GM19438 (cell line): ENCODE measurements around the gene DNASE1L1.

ENCODE experiments used
- ATAC-seq: cut with Tn5 transposase; IDR thresholded peaks from one replicate; pipeline ENCODE4 v1.9.1; 2021; ENCODE audit warnings: low read depth; ENCODE audit not compliant: unreplicated experiment

The DNASE1L1 gene

DNA sequence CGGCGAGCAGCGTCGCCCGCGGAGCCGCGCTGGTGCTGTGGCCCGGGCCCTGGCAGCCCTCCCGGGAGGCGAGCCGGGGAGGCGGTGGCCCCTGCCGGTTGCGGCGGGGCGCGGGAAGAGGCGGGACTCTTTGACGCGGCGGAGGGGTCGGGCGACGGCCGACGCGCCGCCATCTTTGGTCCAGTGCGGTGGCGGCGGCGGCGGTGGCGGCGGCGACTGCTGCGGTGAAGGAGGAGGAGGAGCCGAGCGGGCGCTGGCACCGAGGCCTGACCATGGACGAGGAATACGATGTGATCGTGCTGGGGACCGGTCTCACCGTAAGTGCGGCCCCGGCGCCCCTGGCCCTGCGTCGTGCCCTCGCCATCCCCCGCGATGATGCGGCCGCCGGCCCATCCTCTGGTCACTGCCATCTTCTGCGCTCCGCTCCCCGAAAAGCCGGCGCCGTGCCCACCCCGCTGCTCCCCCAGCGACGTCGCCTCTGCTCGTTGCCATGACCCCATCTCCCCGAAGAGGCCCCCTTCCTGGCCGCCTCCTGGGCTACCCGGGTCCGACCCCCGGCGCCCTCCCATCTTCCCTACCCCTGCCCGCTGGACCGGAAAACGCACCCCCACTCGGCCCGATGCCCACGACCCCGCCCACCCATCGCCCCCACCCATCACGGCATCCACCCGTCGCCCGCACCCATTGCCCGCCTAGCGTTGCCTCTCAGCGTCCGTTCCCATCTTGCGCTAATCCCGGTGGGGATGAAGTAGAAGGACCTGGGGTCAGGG lies 28.1 kb upstream of the DNASE1L1 start, which contains the start of gene GDI1:
Gene GDI1, plus strand, starts transcription at position 172 of the 770 bp plus-strand sequence. Its CDS starts 101 bp downstream, at position 273.
- ATAC-seq, result no peak

DNA sequence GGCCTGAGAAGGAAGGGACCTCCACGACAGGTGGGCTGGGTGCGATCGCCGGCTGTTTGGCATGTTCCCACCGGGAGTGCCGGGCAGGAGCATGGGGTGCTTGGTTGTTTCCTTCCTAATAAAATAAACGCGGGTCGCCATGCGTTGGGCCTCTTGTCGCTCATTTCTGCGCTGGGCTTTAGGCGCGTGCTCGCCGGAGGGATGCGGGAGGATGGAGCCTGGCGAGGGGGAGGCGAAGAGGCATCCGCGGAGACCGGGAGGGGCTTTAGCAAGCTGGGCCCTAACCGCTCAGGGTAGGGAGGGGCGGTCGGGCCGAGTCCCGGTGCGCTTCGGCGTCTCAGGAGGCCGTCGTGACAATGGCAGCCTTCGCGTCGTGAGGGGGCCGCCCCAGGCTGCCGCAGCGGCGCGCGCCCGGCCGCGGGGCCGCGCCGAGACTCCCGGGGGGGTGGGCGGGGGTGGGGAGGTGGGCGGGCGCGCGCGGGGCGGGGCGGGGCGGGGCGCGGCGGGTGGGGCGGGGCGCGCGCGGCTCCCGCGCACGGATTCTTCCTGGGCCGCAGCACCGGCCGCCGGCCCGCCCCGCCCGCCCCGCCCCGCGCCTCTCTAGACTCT lies 27.4 kb upstream of the DNASE1L1 start:
- no peak for ATAC-seq

DNA sequence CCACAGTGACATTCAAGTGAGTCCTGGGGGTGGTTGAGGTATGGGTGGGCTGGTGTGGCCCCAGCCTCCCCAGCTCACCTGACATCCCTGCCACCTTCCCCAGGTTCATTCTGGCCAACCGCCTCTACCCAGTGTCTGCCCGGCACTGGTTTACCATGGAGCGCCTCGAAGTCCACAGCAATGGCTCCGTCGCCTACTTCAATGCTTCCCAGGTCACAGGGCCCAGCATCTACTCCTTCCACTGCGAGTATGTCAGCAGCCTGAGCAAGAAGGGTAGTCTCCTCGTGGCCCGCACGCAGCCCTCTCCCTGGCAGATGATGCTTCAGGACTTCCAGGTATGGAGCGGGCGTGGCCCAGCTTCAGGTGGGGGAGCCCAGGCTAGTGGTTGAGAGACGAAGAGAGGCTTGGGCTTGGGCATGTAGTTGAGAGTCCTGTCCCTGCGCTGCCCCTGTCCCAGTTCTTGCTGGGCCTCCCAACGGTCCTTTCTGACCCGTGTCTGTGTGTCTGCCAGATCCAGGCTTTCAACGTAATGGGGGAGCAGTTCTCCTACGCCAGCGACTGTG lies 26.2 kb upstream of the DNASE1L1 start:
- no peak for ATAC-seq

DNA sequence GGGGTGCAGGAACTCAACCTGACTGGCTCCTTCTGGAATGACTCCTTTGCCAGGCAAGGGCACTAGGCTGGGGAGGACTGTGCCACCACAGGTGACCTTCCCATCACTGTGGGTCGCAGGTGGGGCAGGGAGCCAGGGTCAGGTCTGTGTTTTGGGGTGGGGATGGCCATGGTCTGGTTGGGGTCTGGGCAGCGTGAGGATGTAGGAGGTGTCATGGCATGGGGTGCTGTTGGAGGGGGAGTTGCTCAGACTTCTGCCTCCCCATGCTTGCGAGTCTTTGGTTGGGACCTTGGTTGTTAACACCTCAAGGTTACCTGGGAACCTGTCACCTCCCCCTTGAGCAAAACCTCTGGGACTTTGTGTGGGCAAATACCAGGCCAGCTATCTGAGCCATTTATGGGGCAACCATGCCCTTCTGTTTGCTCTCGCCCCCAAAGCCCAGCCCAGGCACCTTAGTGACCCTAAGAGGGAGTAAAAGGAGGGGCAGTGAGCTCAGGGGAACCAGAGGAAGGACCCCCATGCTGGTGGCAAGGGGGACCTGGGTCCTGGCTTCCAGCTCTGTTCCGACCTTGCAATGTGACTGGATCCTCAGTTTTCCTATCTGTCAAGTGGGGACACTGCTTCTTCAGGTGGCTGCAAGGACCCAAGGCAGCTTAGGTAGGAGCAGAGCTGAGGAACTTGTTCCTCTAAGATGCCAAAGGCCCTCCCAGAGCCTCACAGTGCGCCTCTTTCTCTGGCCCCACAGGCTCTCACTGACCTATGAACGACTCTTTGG lies 25.5 kb upstream of the DNASE1L1 start:
- ATAC-seq, result no peak

DNA sequence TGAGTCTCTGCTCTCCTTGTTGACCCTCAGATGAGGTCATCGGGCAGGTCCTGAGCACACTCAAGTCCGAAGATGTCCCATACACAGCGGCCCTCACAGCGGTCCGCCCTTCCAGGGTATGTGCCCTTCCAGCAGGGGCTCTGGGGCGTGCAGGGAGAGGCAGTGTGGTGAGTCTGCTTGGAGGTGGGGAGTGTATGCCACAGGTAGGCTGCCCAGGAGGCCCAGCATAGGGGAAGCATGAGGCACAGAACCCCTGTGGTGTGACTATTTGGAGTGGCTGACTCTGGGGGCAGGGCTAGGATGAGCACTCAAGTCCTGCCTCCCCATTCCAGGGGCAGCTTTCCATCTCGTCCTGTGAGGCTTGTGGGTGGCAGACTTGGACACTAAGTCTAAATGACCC lies 24.6 kb upstream of the DNASE1L1 start:
- ATAC-seq, result no peak

DNA sequence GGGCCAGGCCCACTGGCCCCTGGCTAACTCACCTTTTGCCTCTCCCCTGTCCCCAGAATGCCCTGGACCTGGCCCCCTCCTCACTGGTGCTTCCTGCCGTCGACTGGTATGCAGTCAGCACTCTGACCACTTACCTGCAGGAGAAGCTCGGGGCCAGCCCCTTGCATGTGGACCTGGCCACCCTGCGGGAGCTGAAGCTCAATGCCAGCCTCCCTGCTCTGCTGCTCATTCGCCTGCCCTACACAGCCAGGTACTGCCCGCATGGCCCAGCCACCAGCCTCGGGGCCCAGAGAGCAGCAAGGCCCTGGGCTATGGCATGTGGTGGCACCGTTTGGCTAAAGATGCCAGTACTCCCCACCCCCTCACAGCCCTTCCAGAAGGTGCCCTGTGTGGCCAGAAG lies 23.2 kb upstream of the DNASE1L1 start:
- no peak for ATAC-seq

DNA sequence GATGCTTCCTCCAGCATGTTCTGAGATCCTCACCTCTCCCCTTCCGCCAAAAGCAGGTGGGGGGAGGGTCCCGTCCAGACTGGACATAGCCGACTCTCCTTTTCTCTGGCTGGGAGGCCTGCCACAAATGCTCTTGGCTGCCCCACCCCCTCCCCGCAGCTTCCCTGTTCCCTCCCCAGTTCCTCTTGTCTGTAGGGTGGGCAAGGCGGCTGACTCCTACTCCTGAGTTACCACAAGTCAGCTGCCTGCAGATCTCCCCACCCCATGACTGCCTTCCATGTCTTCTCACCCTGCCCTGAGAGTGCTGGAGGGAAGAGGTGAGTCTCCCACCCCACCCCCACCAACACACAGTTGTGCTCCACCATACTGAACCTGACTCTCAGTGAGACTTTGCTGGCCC lies 22.3 kb upstream of the DNASE1L1 start:
- no peak for ATAC-seq

DNA sequence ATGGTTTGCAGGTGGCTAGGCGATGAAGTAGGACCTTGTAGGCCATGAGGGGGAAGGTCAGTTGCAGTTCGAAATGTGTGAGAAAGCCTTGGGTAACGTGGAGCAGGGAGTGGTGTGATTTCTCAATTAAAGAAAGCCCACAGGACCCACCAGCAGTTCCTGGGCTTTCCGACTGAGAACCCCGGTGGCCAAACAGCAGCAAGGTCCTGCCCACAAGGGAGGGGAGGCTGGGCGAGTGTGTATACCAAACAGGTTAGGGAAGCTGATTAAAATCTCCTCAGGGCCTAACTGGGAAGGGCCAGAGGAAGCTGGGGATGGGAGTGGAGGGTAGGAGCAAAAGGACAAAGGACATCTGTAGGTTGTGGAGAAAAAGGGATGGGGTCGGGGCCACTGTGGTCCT lies 21.9 kb upstream of the DNASE1L1 start:
- no peak for ATAC-seq

DNA sequence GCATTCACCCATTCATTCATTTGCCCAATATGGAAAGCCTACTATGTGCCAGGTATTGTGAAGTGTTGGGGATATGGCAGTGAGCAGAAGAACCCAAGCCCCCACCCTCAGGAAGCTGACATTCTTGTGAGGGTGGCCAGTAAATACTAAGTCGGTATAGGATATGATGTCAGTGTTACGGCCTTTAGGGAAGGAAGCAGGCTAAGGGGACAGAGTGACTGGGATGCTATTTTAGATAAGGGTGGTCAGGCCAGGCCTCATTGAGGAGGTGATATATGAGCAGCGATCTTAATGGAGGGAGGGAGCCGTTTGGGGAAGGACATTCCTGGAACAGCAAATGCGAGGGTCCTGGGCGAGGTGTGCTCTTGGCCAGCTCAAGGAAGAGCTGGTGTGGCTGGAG lies 21.4 kb upstream of the DNASE1L1 start:
- no peak for ATAC-seq

DNA sequence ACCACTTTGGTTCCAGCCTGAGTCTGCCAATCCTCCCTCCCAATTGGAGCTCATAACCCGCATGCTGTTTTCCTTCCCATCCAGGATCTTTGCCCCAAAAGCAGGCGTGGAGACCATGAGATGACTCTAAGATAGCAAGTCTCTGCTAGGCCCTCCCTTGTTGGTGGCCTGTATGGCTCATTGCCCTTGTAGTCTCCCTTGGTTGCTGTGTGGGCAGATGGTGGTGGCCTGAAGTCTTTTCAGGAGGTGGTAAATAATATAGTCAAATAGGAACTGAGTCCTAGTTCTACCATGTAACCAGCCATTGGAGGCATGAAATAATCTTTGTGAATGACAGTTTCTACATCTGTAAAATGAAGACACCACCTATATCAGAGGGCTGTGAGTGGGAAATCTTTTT lies 20.7 kb upstream of the DNASE1L1 start:
- ATAC-seq, result no peak

DNA sequence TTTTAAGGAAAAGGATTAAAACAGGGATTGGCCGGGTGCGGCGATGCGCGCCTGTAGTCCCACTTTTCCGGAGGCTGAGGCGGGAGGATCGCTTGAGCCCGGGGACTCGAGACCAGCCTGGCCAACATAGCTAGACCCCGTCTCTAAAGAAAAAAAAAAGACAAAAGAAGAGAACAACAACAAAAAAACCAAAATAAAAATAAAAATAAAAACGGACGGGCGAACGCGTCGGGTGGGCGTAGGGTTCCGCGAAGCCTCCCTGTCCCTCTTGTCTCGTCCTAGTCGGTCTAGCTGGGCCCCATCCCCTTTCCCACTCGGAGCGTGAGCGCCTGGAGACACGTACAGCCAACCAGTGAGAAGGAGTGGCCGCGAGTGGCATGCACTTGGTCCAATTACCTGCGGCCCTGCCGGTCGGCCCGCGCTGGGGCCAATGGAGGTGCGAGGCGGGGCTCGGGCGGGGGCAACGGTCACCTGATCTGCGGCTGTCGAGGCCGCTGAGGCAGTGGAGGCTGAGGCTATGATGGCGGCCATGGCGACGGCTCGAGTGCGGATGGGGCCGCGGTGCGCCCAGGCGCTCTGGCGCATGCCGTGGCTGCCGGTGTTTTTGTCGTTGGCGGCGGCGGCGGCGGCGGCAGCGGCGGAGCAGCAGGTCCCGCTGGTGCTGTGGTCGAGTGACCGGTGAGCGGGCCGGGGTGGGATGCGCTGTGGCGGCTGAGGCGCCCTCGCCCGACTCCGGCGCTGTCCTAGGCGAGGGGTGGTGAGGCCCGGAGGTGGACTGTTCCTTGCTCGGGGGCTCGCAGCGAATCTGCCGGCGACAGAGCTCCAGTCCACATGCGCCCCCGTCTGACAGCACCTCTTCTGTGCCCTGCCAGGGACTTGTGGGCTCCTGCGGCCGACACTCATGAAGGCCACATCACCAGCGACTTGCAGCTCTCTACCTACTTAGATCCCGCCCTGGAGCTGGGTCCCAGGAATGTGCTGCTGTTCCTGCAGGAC lies 19.4 kb upstream of the DNASE1L1 start, which contains the start of gene ATP6AP1:
Gene ATP6AP1, plus strand, starts transcription at position 502 of the 996 bp plus-strand sequence. Its CDS starts 16 bp downstream, at position 518.
- peak; percentile 95 for ATAC-seq

DNA sequence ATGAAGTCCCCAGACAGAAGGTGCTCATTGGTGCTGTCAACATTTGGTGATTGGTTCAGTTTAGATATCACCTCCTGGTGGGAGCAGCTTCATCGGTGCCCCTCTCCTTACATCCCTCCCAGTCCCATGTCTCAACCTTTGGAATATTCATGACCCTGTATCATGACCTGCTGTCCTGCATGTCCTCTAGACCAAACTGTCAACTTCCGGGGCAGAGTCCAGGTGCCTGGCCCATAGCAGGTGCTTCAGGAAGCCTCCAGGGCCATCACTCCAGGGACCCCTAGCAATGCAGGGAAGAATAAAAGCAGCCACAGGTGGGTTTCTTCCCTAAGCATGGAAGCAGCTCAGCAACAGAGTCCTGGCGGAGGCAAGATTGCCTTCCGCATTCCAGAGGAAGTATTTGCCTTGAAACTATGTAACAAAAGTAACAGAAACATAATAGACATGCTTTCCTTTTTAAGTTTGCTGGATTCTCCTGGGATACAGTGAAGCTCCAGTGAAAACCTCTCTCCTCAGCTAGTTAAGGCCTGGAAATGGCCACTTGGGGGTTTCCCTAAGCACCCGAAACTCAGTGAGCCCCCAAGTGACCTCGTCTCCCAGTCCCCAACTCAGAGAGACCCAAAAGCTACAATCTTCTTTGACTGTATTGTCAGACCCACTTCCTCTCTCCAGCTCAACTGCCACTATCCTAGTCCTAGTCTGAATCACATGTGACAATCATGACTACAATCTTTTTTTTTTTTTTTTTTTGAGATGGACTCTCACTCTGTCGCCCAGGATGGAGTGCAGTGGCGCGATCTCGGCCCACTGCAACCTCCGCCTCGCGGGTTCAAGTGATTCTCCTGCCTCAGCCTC lies 18.1 kb upstream of the DNASE1L1 start:
- no peak for ATAC-seq

DNA sequence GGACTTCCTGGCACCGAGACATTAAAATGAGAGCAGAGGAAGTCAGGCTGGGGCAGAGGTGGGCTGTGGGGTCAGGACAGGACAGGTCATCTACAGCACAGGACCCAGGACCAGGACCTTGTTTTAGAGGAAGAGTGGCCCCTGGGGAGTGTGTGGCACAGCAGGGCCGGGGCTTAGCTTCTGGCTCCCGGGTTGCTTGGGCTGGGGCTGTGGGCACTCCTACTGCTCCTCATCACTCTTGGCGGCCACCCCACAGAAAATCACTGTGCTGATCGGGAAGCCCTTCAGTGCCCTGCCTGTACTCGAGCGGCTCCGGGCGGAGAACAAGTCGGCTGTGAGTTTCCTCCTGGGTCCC lies 11.3 kb upstream of the DNASE1L1 start:
- no peak for ATAC-seq

DNA sequence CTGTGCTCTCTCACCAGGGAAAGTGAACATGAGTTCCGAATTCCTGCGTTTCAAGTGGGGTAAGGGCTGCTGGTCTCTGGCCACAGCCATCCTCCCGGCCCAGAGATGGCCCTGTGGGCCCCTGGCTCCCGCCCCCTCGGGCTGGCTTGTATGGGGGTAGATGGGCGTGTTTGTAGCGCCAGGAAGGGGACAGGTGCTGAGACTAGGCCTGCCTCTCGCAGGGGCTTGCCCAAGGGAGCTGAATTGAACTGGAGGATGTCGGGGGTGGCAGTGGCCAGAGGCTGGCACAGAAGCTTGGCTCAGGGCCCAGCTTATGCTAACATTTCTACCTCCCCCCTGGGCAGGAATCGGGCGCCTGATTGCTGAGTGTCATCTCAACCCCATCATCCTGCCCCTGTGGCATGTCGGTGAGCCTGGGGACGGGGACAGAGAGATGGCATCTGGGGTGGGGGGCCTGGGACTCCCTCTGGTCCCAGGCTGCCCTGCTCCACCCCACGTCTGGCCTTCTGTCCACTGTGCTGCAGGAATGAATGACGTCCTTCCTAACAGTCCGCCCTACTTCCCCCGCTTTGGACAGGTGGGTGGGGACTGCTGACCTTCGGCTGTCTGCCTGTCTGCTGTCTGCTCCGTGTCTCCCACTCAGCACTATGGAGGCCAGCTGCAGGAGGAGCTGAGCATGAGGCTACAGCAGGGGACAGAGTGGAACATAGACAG lies 10.8 kb upstream of the DNASE1L1 start:
- no peak for ATAC-seq

DNA sequence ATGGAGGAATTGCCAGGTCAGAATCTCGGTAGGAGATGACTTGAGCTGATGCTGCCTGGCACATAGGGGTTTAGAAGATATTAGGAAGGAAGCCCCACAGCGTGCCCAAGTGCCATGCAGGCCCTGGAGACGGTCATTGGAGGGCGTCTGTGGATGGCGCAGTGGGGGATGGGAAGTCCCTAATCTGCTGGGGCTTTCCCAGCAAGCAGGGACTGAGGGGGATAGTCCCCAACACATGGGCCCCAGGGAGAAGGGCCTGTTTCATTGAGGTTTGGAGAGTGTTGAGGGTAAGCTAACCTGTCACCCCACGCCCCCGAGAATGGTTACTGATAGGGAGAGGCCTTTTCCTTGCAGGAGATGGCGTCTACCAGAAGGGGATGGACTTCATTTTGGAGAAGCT lies 10.1 kb upstream of the DNASE1L1 start:
- ATAC-seq, result no peak

DNA sequence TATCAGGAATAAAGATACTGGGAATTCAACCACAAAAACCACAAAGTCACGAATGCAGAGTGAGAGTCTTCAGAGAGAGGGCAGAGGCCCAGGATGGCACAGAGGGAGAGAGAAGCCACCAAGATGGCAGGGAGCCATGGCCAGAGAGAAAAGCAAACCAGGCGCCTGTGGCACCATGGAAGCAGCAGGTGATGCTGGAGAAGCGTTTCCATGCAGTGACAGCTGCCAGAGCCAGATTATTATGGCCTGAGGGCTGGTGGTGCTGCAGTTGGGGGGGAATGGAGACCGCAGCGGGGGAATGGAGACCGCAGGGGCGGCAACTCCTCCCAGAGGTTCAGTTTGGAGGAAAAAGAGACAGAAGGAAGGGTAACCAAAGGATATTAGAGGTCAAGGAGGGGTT lies 8.1 kb upstream of the DNASE1L1 start:
- no peak for ATAC-seq

DNA sequence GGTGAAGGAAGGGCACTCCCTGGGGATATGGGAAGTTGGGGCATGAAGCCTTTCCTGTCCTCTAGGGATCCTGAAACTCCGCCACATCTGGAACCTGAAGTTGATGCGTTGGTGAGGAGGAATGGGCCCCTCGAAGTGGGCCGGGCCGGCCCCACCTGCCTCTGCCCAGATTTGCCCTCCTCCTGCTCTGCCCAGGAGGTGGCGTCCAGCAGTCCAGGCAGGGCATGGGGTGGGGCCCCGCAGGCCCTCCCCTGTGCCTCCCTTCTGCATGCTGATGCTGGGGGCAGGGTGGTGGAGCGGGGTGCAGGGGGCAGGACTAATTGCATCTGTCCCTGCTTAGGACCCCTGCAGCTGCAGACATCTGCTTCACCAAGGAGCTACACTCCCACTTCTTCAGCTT lies 4.1 kb upstream of the DNASE1L1 start:
- ATAC-seq, result no peak

DNA sequence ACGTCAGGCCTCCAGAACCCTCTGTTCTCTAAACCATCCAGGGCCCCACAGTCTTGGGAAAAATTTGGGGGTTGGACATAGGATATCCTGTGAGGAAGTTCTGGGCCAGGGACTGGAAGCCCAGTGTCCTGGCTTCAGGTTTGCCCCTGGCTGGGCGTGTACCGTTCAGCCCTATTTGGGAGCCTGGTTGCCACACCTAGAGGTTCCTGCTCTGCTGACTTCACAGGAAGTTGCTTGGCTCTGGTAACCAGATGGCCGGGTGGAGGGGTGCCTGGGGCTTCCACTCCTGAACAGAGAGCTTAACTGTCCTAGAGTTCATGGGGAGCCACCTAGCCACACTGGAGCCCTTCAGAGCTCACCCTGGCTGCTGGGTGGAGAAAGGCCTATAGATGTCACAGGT lies 3.4 kb upstream of the DNASE1L1 start:
- no peak for ATAC-seq

DNA sequence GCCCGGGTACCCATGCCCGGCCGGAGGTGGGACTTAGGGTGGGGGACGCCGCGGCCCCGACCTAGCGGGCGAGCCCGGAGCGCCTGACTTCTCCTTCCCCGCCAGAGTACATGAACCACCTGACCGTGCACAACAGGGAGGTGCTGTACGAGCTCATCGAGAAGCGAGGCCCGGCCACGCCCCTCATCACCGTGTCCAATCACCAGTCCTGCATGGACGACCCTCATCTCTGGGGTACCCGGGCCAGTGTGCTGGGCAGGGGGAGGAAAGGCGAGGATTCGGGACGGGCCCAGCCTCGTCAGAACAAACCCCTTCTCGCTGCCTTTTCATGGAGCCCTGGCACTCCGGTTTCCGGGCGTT lies 2.9 kb upstream of the DNASE1L1 start:
- peak; percentile 53 for ATAC-seq
